HepG2 (cell line): ENCODE data around the gene APC2. TPM values are rescaled to one million over a fixed set of nuclear protein-coding genes. Genes with fewer than 3 reads are reported as not detected.

Experiments
- AGO1 ChIP-seq: fragments of 200-400 bp; formaldehyde crosslinking; IDR thresholded peaks from 2 replicates; pipeline ENCODE4 v1.6.1; 2017; ENCODE audit warnings: mild to moderate bottlenecking, low read depth, low read length, moderate library complexity; ENCODE audit not compliant: poor library complexity, severe bottlenecking
- AHR ChIP-seq: IDR thresholded peaks from 2 replicates; pipeline ENCODE4 v1.6.1; 2018; ENCODE audit warnings: missing genetic modification reagents, missing compliant biosample characterization
- ARID2 ChIP-seq: sonication (generic); formaldehyde crosslinking; IDR thresholded peaks from 2 replicates; pipeline ENCODE4 v1.8.1; 2022; ENCODE audit warnings: mild to moderate bottlenecking, missing genetic modification reagents, borderline replicate concordance
- ARNT2 ChIP-seq: sonication (generic); formaldehyde crosslinking; IDR thresholded peaks from 2 replicates; pipeline ENCODE4 v1.8.0; 2022; ENCODE audit warnings: mild to moderate bottlenecking, low read depth, missing genetic modification reagents, moderate library complexity
- FLYWCH1 ChIP-seq: sonication (generic); formaldehyde crosslinking; IDR thresholded peaks from 2 replicates; pipeline ENCODE4 v1.8.1; 2023; ENCODE audit warnings: mild to moderate bottlenecking, missing genetic modification reagents
- HIVEP1 ChIP-seq: sonication (generic); formaldehyde crosslinking; IDR thresholded peaks from 2 replicates; pipeline ENCODE4 v1.4.0; 2020; ENCODE audit warnings: mild to moderate bottlenecking, missing genetic modification reagents
- MED1 ChIP-seq: sonication (generic); formaldehyde crosslinking; IDR thresholded peaks from 2 replicates; pipeline ENCODE4 v1.4.0; 2020; ENCODE audit warnings: missing genetic modification reagents
- MIER3 ChIP-seq: IDR thresholded peaks from 2 replicates; pipeline ENCODE4 v1.6.1; 2016; ENCODE audit warnings: missing compliant biosample characterization, borderline replicate concordance
- NAIF1 ChIP-seq: sonication (generic); formaldehyde crosslinking; IDR thresholded peaks from 2 replicates; pipeline ENCODE4 v1.5.0; 2020; ENCODE audit warnings: mild to moderate bottlenecking, missing genetic modification reagents, borderline replicate concordance
- SMC3 ChIP-seq: IDR thresholded peaks from 2 replicates; pipeline ENCODE4 v1.6.1; 2011; ENCODE audit warnings: low read length, improper control_type of control experiment
- ZNF468 ChIP-seq: sonication (generic); formaldehyde crosslinking; IDR thresholded peaks from 2 replicates; pipeline ENCODE4 v1.8.0; 2022; ENCODE audit warnings: mild to moderate bottlenecking, moderate library complexity, missing genetic modification reagents
- ZNF556 ChIP-seq: sonication (generic); formaldehyde crosslinking; IDR thresholded peaks from 2 replicates; pipeline ENCODE4 v1.4.0; 2020; ENCODE audit warnings: mild to moderate bottlenecking, missing genetic modification reagents, borderline replicate concordance
- polyA plus RNA-seq, 8 experiments: library from polyadenylated mRNA; depleted of rRNA in 3 of 8; stranded (reverse) in 7 of 8; unstranded in 1 of 8; fragments of >200 nt; fragmentation: Illumina TruSeq in 4 of 8; extraction: Trizol in 4 of 8; gene quantifications; 2 replicates each; pipeline versions ENCODE4 v1.2.1 to v1.2.3, GENCODE V29; 2011 to 2016; ENCODE audit warnings: low read depth in 4 of 8, missing spikeins in 1 of 8, mixed read lengths in 1 of 8; ENCODE audit not compliant: insufficient read depth in 1 of 8
- total RNA-seq, 5 experiments: library from RNA; depleted of rRNA; stranded (reverse); fragments of >200 nt; fragmentation: Illumina TruSeq; extraction: Trizol; gene quantifications; 2 replicates each; pipeline ENCODE4 v1.2.3, GENCODE V29; 2016; ENCODE audit warnings: low read depth in 1 of 5
- TF ChIP-seq, protein P1 (sequence below): sonication (generic); formaldehyde crosslinking; IDR thresholded peaks from 2 replicates; pipeline ENCODE4 v1.4.0; 2020; ENCODE audit warnings: missing genetic modification reagents
- TF ChIP-seq, protein P2 (sequence below): sonication (generic); formaldehyde crosslinking; IDR thresholded peaks from 2 replicates; pipeline ENCODE4 v1.4.0; 2020; ENCODE audit warnings: missing genetic modification reagents
- TF ChIP-seq, protein P3 (sequence below): sonication (generic); formaldehyde crosslinking; IDR thresholded peaks from 2 replicates; pipeline ENCODE4 v1.8.0; 2022; ENCODE audit warnings: mild to moderate bottlenecking, missing genetic modification reagents; ENCODE audit not compliant: insufficient replicate concordance
- TF ChIP-seq, protein P4 (sequence below): IDR thresholded peaks from 2 replicates; pipeline ENCODE4 v1.4.0; 2020; ENCODE audit warnings: mild to moderate bottlenecking, missing genetic modification reagents
- TF ChIP-seq, protein P5 (sequence below): sonication (generic); formaldehyde crosslinking; IDR thresholded peaks from 2 replicates; pipeline ENCODE4 v1.5.1; 2020; ENCODE audit warnings: mild to moderate bottlenecking, missing genetic modification reagents

Gene APC2
- total and polyA plus RNA-seq, 2 of the 13 experiments (the other 11 are each of a cell fraction or from before 2014, with no cell fraction given): 0.08 to 0.22 TPM

DNA sequence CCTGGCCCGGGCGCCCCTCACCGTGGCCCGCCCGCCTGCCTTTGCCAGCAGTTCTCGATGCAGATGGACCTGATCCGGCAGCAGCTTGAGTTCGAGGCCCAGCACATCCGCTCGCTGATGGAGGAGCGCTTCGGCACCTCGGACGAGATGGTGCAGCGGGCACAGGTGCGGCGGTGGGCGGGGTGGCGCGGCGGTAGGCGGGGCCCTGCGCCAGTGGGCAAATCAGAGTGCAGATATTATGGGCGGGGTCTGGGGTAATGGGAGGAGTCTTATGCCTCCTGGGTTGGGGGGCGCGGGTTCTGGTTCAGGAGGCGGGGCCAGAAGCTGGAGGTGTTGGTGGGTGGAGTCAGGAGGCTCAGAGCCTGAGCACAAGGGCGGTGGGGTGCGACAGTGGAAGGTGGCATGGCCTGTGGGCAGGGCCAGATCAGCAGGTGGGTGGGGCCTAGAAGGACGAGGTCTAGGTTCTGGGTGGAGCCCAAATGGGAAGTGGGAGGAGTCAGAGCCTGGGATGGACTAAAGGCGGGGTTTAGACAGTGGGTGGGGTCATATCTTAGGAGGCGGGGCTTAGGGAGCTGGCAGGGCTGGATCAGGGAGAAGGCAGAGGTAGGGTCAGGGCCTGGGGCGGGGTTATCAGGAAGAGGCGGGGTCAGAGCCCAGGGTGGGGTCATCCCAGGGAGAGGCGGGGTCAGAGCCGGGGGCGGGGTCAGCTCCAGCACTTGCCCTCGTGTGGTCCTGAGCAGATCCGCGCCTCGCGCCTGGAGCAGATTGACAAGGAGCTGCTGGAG, 5.6 kb downstream of the APC2 start (continued):
- TF ChIP-seq ARNT2 (0 out of 2 replicates have a peak, but pooled peaks have one; percentile 28), HIVEP1 (no peak), AGO1 (peak; percentile 78), MED1 (no peak), MIER3 (CRISPR knock-in tag) (0 out of 2 replicates have a peak, but pooled peaks have one; percentile 17), NAIF1 (no peak), ZNF556 (no peak), FLYWCH1 (CRISPR knock-in tag) (no peak), SMC3 (no peak), AHR (CRISPR knock-in tag) (no peak), ARID2 (CRISPR knock-in tag) (no peak), ZNF468 (CRISPR knock-in tag) (no peak)
- TF ChIP-seq, protein P1, sequence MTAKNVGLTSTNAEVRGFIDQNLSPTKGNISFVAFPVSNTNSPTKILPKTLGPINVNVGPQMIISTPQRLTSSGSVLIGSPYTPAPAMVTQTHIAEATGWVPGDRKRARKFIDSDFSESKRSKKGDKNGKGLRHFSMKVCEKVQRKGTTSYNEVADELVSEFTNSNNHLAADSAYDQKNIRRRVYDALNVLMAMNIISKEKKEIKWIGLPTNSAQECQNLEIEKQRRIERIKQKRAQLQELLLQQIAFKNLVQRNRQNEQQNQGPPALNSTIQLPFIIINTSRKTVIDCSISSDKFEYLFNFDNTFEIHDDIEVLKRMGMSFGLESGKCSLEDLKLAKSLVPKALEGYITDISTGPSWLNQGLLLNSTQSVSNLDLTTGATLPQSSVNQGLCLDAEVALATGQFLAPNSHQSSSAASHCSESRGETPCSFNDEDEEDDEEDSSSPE (CRISPR knock-in tag): 0 out of 2 replicates have a peak, but pooled peaks have one; percentile 13
- TF ChIP-seq, protein P2, sequence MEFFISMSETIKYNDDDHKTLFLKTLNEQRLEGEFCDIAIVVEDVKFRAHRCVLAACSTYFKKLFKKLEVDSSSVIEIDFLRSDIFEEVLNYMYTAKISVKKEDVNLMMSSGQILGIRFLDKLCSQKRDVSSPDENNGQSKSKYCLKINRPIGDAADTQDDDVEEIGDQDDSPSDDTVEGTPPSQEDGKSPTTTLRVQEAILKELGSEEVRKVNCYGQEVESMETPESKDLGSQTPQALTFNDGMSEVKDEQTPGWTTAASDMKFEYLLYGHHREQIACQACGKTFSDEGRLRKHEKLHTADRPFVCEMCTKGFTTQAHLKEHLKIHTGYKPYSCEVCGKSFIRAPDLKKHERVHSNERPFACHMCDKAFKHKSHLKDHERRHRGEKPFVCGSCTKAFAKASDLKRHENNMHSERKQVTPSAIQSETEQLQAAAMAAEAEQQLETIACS (CRISPR knock-in tag): no peak
- TF ChIP-seq, protein P3, sequence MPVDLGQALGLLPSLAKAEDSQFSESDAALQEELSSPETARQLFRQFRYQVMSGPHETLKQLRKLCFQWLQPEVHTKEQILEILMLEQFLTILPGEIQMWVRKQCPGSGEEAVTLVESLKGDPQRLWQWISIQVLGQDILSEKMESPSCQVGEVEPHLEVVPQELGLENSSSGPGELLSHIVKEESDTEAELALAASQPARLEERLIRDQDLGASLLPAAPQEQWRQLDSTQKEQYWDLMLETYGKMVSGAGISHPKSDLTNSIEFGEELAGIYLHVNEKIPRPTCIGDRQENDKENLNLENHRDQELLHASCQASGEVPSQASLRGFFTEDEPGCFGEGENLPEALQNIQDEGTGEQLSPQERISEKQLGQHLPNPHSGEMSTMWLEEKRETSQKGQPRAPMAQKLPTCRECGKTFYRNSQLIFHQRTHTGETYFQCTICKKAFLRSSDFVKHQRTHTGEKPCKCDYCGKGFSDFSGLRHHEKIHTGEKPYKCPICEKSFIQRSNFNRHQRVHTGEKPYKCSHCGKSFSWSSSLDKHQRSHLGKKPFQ (CRISPR knock-in tag): no peak
- TF ChIP-seq, protein P4, sequence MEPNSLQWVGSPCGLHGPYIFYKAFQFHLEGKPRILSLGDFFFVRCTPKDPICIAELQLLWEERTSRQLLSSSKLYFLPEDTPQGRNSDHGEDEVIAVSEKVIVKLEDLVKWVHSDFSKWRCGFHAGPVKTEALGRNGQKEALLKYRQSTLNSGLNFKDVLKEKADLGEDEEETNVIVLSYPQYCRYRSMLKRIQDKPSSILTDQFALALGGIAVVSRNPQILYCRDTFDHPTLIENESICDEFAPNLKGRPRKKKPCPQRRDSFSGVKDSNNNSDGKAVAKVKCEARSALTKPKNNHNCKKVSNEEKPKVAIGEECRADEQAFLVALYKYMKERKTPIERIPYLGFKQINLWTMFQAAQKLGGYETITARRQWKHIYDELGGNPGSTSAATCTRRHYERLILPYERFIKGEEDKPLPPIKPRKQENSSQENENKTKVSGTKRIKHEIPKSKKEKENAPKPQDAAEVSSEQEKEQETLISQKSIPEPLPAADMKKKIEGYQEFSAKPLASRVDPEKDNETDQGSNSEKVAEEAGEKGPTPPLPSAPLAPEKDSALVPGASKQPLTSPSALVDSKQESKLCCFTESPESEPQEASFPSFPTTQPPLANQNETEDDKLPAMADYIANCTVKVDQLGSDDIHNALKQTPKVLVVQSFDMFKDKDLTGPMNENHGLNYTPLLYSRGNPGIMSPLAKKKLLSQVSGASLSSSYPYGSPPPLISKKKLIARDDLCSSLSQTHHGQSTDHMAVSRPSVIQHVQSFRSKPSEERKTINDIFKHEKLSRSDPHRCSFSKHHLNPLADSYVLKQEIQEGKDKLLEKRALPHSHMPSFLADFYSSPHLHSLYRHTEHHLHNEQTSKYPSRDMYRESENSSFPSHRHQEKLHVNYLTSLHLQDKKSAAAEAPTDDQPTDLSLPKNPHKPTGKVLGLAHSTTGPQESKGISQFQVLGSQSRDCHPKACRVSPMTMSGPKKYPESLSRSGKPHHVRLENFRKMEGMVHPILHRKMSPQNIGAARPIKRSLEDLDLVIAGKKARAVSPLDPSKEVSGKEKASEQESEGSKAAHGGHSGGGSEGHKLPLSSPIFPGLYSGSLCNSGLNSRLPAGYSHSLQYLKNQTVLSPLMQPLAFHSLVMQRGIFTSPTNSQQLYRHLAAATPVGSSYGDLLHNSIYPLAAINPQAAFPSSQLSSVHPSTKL (CRISPR knock-in tag): no peak
- TF ChIP-seq, protein P5, sequence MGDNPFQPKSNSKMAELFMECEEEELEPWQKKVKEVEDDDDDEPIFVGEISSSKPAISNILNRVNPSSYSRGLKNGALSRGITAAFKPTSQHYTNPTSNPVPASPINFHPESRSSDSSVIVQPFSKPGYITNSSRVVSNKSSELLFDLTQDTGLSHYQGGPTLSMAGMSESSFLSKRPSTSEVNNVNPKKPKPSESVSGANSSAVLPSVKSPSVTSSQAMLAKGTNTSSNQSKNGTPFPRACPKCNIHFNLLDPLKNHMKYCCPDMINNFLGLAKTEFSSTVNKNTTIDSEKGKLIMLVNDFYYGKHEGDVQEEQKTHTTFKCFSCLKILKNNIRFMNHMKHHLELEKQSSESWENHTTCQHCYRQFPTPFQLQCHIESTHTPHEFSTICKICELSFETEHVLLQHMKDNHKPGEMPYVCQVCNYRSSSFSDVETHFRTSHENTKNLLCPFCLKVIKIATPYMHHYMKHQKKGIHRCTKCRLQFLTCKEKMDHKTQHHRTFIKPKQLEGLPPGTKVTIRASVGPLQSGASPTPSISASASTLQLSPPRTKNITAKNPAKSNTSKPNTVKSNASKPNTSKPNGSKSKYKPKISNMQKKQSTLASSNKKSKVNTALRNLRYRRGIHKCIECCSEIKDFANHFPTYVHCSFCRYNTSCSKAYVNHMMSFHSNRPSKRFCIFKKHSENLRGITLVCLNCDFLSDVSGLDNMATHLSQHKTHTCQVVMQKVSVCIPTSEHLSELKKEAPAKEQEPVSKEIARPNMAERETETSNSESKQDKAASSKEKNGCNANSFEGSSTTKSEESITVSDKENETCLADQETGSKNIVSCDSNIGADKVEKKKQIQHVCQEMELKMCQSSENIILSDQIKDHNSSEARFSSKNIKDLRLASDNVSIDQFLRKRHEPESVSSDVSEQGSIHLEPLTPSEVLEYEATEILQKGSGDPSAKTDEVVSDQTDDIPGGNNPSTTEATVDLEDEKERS (CRISPR knock-in tag): no peak
